Activated naive CD4-positive, alpha-beta T cell treated with anti-CD3 and anti-CD28 coated beads for 36 hours (primary cell): Measurements from ENCODE around the gene RPGR. TPM values are rescaled to one million over a fixed set of nuclear protein-coding genes. Genes with fewer than 3 reads are reported as not detected.

Experiments
- CTCF ChIA-PET: fragments of 350-600 bp; sonication (Branson Sonifier 250); formaldehyde crosslinking; loops from one replicate; lab custom pipeline; 2021; ENCODE audit warnings: antibody characterized with exemption; lab: Charles Lee
- DNase-seq: peaks from one replicate; pipeline ENCODE4 v3.0.0-alpha.2; 2020
- H3K27ac Mint-ChIP-seq: one replicate; pipeline ENCODE4 v1.8.0; 2021; ENCODE audit warnings: mild to moderate bottlenecking, mixed read lengths
- H3K27me3 Mint-ChIP-seq: one replicate; pipeline ENCODE4 v1.8.0; 2021; ENCODE audit warnings: low read depth, mixed read lengths
- H3K36me3 Mint-ChIP-seq: one replicate; pipeline ENCODE4 v1.8.0; 2021; ENCODE audit warnings: low read depth, mixed read lengths
- H3K4me1 Mint-ChIP-seq: one replicate; pipeline ENCODE4 v1.8.0; 2021; ENCODE audit warnings: low read depth, mixed read lengths
- H3K4me3 Mint-ChIP-seq: one replicate; pipeline ENCODE4 v1.8.0; 2021; ENCODE audit warnings: mild to moderate bottlenecking, moderate library complexity, mixed read lengths
- H3K9me3 Mint-ChIP-seq: one replicate; pipeline ENCODE4 v1.8.0; 2021; ENCODE audit warnings: mixed read lengths
- intact Hi-C: fragments of 100-400 bp; cut with micrococcal nuclease; formaldehyde crosslinking; loops from one replicate; pipeline ENCODE4 v1.15.1; 2023
- total RNA-seq, 2 experiments: library from RNA; stranded (reverse); gene quantifications; one replicate each; pipeline ENCODE4 v1.2.3, GENCODE V29; 2021

Gene RPGR
- total RNA-seq, 2 experiments from 2014 or later = 6.5 to 7.4 TPM

- Mint-ChIP-seq H3K4me1 (no peaks in the 10 kb centered on the region), H3K27me3 (peaks cover 2% of the 10 kb centered on the region), H3K9me3 (no peaks in the 10 kb centered on the region), H3K27ac (no peak overlapping the region), H3K36me3 (no peaks in the 10 kb centered on the region), H3K4me3 (no peak overlapping the region)
- intact Hi-C loops = no loop called here
- no peak for DNase-seq
- CTCF ChIA-PET = no interaction called here
Measured at GRCh38 chrX:38347136-38347535, 19.8 kb upstream of the RPGR start.

GRCh38 chrX:38346150-38346549, 18.8 kb upstream of the RPGR start:
- Mint-ChIP-seq H3K9me3 (no peaks in the 10 kb centered on the region), H3K4me3 (no peak overlapping the region), H3K27ac (no peak overlapping the region), H3K4me1 (no peaks in the 10 kb centered on the region), H3K36me3 (no peaks in the 10 kb centered on the region), H3K27me3 (peaks cover 2% of the 10 kb centered on the region)
- intact Hi-C loops = no loop called here
- no peak for DNase-seq
- CTCF ChIA-PET = no interaction called here

- no peak for DNase-seq
- CTCF ChIA-PET = no interaction called here
- H3K36me3 Mint-ChIP-seq = no peaks in the 10 kb centered on the region
- intact Hi-C loops = no loop called here
- no peaks in the 10 kb centered on the region for H3K9me3 Mint-ChIP-seq
- no peak overlapping the region for H3K4me3 Mint-ChIP-seq
- H3K4me1 Mint-ChIP-seq = no peaks in the 10 kb centered on the region
- no peak overlapping the region for H3K27ac Mint-ChIP-seq
- H3K27me3 Mint-ChIP-seq = peaks cover 2% of the 10 kb centered on the region
Measured at GRCh38 chrX:38342853-38343778, 15.8 kb upstream of the RPGR start.

- Mint-ChIP-seq H3K36me3 (no peaks in the 10 kb centered on the region), H3K27me3 (no peaks in the 10 kb centered on the region), H3K4me1 (no peaks in the 10 kb centered on the region), H3K27ac (no peak overlapping the region), H3K4me3 (no peak overlapping the region), H3K9me3 (no peaks in the 10 kb centered on the region)
- CTCF ChIA-PET = no interaction called here
- no peak for DNase-seq
- intact Hi-C loops = no loop called here
Measured at GRCh38 chrX:38341442-38341841, 14.1 kb upstream of the RPGR start.

- Mint-ChIP-seq H3K9me3 (no peaks in the 10 kb centered on the region), H3K36me3 (no peaks in the 10 kb centered on the region), H3K27ac (no peak overlapping the region), H3K27me3 (no peaks in the 10 kb centered on the region), H3K4me1 (no peaks in the 10 kb centered on the region), H3K4me3 (no peak overlapping the region)
- intact Hi-C loops = no loop called here
- CTCF ChIA-PET = no interaction called here
- DNase-seq = no peak
Measured at GRCh38 chrX:38336538-38337240, 9.4 kb upstream of the RPGR start.

GRCh38 chrX:38335382-38335781, 8.1 kb upstream of the RPGR start:
- Mint-ChIP-seq H3K27ac (no peak overlapping the region), H3K4me3 (no peak overlapping the region), H3K9me3 (no peaks in the 10 kb centered on the region), H3K27me3 (no peaks in the 10 kb centered on the region), H3K36me3 (no peaks in the 10 kb centered on the region), H3K4me1 (no peaks in the 10 kb centered on the region)
- DNase-seq = no peak
- CTCF ChIA-PET = interaction anchor here (0.8 kb wide), 1 partner anchor 16 kb away, joined by 3 read pairs; no protein-coding TSS in a partner anchor
- intact Hi-C loops = no loop called here

GRCh38 chrX:38332505-38332904, 5.2 kb upstream of the RPGR start:
- intact Hi-C loops = no loop called here
- CTCF ChIA-PET = no interaction called here
- no peaks in the 10 kb centered on the region for H3K36me3 Mint-ChIP-seq
- no peaks in the 10 kb centered on the region for H3K27me3 Mint-ChIP-seq
- no peak overlapping the region for H3K4me3 Mint-ChIP-seq
- no peak for DNase-seq
- H3K27ac Mint-ChIP-seq = no peak overlapping the region
- peaks cover 3% of the 10 kb centered on the region for H3K4me1 Mint-ChIP-seq
- H3K9me3 Mint-ChIP-seq = no peaks in the 10 kb centered on the region

- Mint-ChIP-seq H3K4me1 (peaks cover 13% of the 10 kb centered on the region), H3K9me3 (no peaks in the 10 kb centered on the region), H3K27me3 (no peaks in the 10 kb centered on the region), H3K27ac (peak overlapping the region; percentile 69), H3K36me3 (no peaks in the 10 kb centered on the region), H3K4me3 (peak overlapping the region; percentile 89)
- intact Hi-C loops = loop anchor here (1.0 to 2.0 kb wide), 7 partner anchors 67 to 581 kb away; partner anchors contain the start of genes DYNLT3, SRPX and TSPAN7
- DNase-seq = no peak
- CTCF ChIA-PET = interaction anchor here (1.3 to 1.6 kb wide), 3 partner anchors 21 to 136 kb away, joined by 3 to 8 read pairs (median 4); no protein-coding TSS in a partner anchor
Measured at GRCh38 chrX:38327775-38328081, 419 bp upstream of the RPGR start.

- Mint-ChIP-seq H3K27ac (no peak overlapping the region), H3K36me3 (no peaks in the 10 kb centered on the region), H3K9me3 (no peaks in the 10 kb centered on the region), H3K4me3 (peak overlapping the region; percentile 89), H3K4me1 (peaks cover 13% of the 10 kb centered on the region), H3K27me3 (no peaks in the 10 kb centered on the region)
- CTCF ChIA-PET = interaction anchor here (1.4 kb wide), 1 partner anchor 9 kb away, joined by 6 read pairs; no protein-coding TSS in a partner anchor
- no peak for DNase-seq
- intact Hi-C loops = loop anchor here (2.0 kb wide), 3 partner anchors 65 to 579 kb away; partner anchors contain the start of gene DYNLT3
Measured at GRCh38 chrX:38326086-38326485, 1.2 kb downstream of the RPGR start.

- no peak for DNase-seq
- CTCF ChIA-PET = no interaction called here
- H3K27me3 Mint-ChIP-seq = no peaks in the 10 kb centered on the region
- H3K9me3 Mint-ChIP-seq = no peaks in the 10 kb centered on the region
- intact Hi-C loops = no loop called here
- H3K27ac Mint-ChIP-seq = no peak overlapping the region
- H3K36me3 Mint-ChIP-seq = no peaks in the 10 kb centered on the region
- H3K4me3 Mint-ChIP-seq = no peak overlapping the region
- peaks cover 4% of the 10 kb centered on the region for H3K4me1 Mint-ChIP-seq
Measured at GRCh38 chrX:38320819-38321218, 6.5 kb downstream of the RPGR start.

- CTCF ChIA-PET = interaction anchor here (1.0 kb wide), 1 partner anchor 16 kb away, joined by 3 read pairs; no protein-coding TSS in a partner anchor
- H3K36me3 Mint-ChIP-seq = peaks cover 2% of the 10 kb centered on the region
Measured at GRCh38 chrX:38318606-38319005, 8.7 kb downstream of the RPGR start.

GRCh38 chrX:38318196-38318595, 9.1 kb downstream of the RPGR start:
- no peaks in the 10 kb centered on the region for H3K4me1 Mint-ChIP-seq
- H3K27me3 Mint-ChIP-seq = no peaks in the 10 kb centered on the region
- no peak for DNase-seq
- H3K36me3 Mint-ChIP-seq = peaks cover 2% of the 10 kb centered on the region
- no peak overlapping the region for H3K4me3 Mint-ChIP-seq
- CTCF ChIA-PET = no interaction called here
- intact Hi-C loops = no loop called here
- H3K9me3 Mint-ChIP-seq = no peaks in the 10 kb centered on the region
- H3K27ac Mint-ChIP-seq = no peak overlapping the region

More at GRCh38 chrX:38318606-38319005, 8.7 kb downstream of the RPGR start:
- Mint-ChIP-seq H3K4me3 (no peak overlapping the region), H3K27ac (no peak overlapping the region), H3K27me3 (no peaks in the 10 kb centered on the region), H3K9me3 (no peaks in the 10 kb centered on the region), H3K4me1 (no peaks in the 10 kb centered on the region)
- intact Hi-C loops = no loop called here
- no peak for DNase-seq
